ENCODE data around the gene WDR37.

The WDR37 gene

GRCh38 chr10:1120801-1121211, 64.6 kb downstream of the WDR37 start:
- no peaks in the 10 kb centered on the region for H3K27me3 ChIP-seq (ENCODE audit: control insufficient read depth in 2 of 2, insufficient read depth in 2 of 2, low read length in 2 of 2)
- H3K4me1 ChIP-seq (ENCODE audit: control insufficient read depth in 2 of 2, insufficient read depth in 2 of 2, low read length in 2 of 2) = peaks cover 0 to 19% of the 10 kb centered on the region in 2 donors
- peaks cover 41 to 78% of the 10 kb centered on the region in 2 donors for H3K36me3 ChIP-seq (ENCODE audit: control insufficient read depth in 2 of 2, insufficient read depth in 2 of 2, low read length in 2 of 2)
- no peak overlapping the region for H3K4me3 ChIP-seq (ENCODE audit: low read length in 2 of 2)
- H3K9me3 ChIP-seq (ENCODE audit: control insufficient read depth in 2 of 2, low read length in 2 of 2) = no peaks in the 10 kb centered on the region
- H3K9ac ChIP-seq (ENCODE audit: low read depth in 1 of 2, low read length in 2 of 2) = no peak overlapping the region
- H3K27ac ChIP-seq (ENCODE audit: low read depth in 2 of 2, low read length in 2 of 2) = peak overlapping the region; percentile 64 to 69

GRCh38 chr10:1121271-1121970, 65.2 kb downstream of the WDR37 start:
- peaks cover 0 to 15% of the 10 kb centered on the region in 2 donors for H3K4me1 ChIP-seq (ENCODE audit: control insufficient read depth in 2 of 2, insufficient read depth in 2 of 2, low read length in 2 of 2)
- no peaks in the 10 kb centered on the region for H3K27me3 ChIP-seq (ENCODE audit: control insufficient read depth in 2 of 2, insufficient read depth in 2 of 2, low read length in 2 of 2)
- no peaks in the 10 kb centered on the region for H3K9me3 ChIP-seq (ENCODE audit: control insufficient read depth in 2 of 2, low read length in 2 of 2)
- H3K36me3 ChIP-seq (ENCODE audit: control insufficient read depth in 2 of 2, insufficient read depth in 2 of 2, low read length in 2 of 2) = peaks cover 41 to 75% of the 10 kb centered on the region in 2 donors
- no peak overlapping the region for H3K4me3 ChIP-seq (ENCODE audit: low read length in 2 of 2)
- no peak overlapping the region for H3K9ac ChIP-seq (ENCODE audit: low read depth in 1 of 2, low read length in 2 of 2)
- peak overlapping the region; percentile 64 to 69 for H3K27ac ChIP-seq (ENCODE audit: low read depth in 2 of 2, low read length in 2 of 2)

- no peak overlapping the region for H3K9ac ChIP-seq (ENCODE audit: low read depth in 1 of 2, low read length in 2 of 2)
- no peaks in the 10 kb centered on the region for H3K9me3 ChIP-seq (ENCODE audit: control insufficient read depth in 2 of 2, low read length in 2 of 2)
- peaks cover 0 to 11% of the 10 kb centered on the region in 2 donors for H3K4me1 ChIP-seq (ENCODE audit: control insufficient read depth in 2 of 2, insufficient read depth in 2 of 2, low read length in 2 of 2)
- no peaks in the 10 kb centered on the region for H3K27me3 ChIP-seq (ENCODE audit: control insufficient read depth in 2 of 2, insufficient read depth in 2 of 2, low read length in 2 of 2)
- H3K36me3 ChIP-seq (ENCODE audit: control insufficient read depth in 2 of 2, insufficient read depth in 2 of 2, low read length in 2 of 2) = peaks cover 38 to 73% of the 10 kb centered on the region in 2 donors
- no peak overlapping the region for H3K27ac ChIP-seq (ENCODE audit: low read depth in 2 of 2, low read length in 2 of 2)
- no peak overlapping the region for H3K4me3 ChIP-seq (ENCODE audit: low read length in 2 of 2)
These were observed 66.2 kb downstream of the WDR37 start for GRCh38 chr10:1122349-1122748.

GRCh38 chr10:1123198-1123597, 67.0 kb downstream of the WDR37 start:
- Histone ChIP-seq H3K27ac (ENCODE audit: low read depth in 2 of 2, low read length in 2 of 2) (no peak overlapping the region), H3K36me3 (ENCODE audit: control insufficient read depth in 2 of 2, insufficient read depth in 2 of 2, low read length in 2 of 2) (peaks cover 43 to 70% of the 10 kb centered on the region in 2 donors), H3K4me3 (ENCODE audit: low read length in 2 of 2) (no peak overlapping the region), H3K4me1 (ENCODE audit: control insufficient read depth in 2 of 2, insufficient read depth in 2 of 2, low read length in 2 of 2) (peaks cover 0 to 11% of the 10 kb centered on the region in 2 donors), H3K27me3 (ENCODE audit: control insufficient read depth in 2 of 2, insufficient read depth in 2 of 2, low read length in 2 of 2) (no peaks in the 10 kb centered on the region), H3K9ac (ENCODE audit: low read depth in 1 of 2, low read length in 2 of 2) (no peak overlapping the region), H3K9me3 (ENCODE audit: control insufficient read depth in 2 of 2, low read length in 2 of 2) (no peaks in the 10 kb centered on the region)

- Histone ChIP-seq H3K27ac (ENCODE audit: low read depth in 2 of 2, low read length in 2 of 2) (no peak overlapping the region), H3K9ac (ENCODE audit: low read depth in 1 of 2, low read length in 2 of 2) (no peak overlapping the region), H3K36me3 (ENCODE audit: control insufficient read depth in 2 of 2, insufficient read depth in 2 of 2, low read length in 2 of 2) (peaks cover 48 to 70% of the 10 kb centered on the region in 2 donors)
These were observed 67.8 kb downstream of the WDR37 start for GRCh38 chr10:1123972-1124371.

GRCh38 chr10:1124796-1125195, 68.6 kb downstream of the WDR37 start:
- Histone ChIP-seq H3K9me3 (ENCODE audit: control insufficient read depth in 2 of 2, low read length in 2 of 2) (no peaks in the 10 kb centered on the region), H3K36me3 (ENCODE audit: control insufficient read depth in 2 of 2, insufficient read depth in 2 of 2, low read length in 2 of 2) (peaks cover 50 to 72% of the 10 kb centered on the region in 2 donors), H3K27ac (ENCODE audit: low read depth in 2 of 2, low read length in 2 of 2) (no peak overlapping the region), H3K4me3 (ENCODE audit: low read length in 2 of 2) (no peak overlapping the region), H3K9ac (ENCODE audit: low read depth in 1 of 2, low read length in 2 of 2) (no peak overlapping the region), H3K27me3 (ENCODE audit: control insufficient read depth in 2 of 2, insufficient read depth in 2 of 2, low read length in 2 of 2) (no peaks in the 10 kb centered on the region), H3K4me1 (ENCODE audit: control insufficient read depth in 2 of 2, insufficient read depth in 2 of 2, low read length in 2 of 2) (peaks cover 0 to 11% of the 10 kb centered on the region in 2 donors)

More at GRCh38 chr10:1123972-1124371, 67.8 kb downstream of the WDR37 start:
- Histone ChIP-seq H3K9me3 (ENCODE audit: control insufficient read depth in 2 of 2, low read length in 2 of 2) (no peaks in the 10 kb centered on the region), H3K27me3 (ENCODE audit: control insufficient read depth in 2 of 2, insufficient read depth in 2 of 2, low read length in 2 of 2) (no peaks in the 10 kb centered on the region), H3K4me1 (ENCODE audit: control insufficient read depth in 2 of 2, insufficient read depth in 2 of 2, low read length in 2 of 2) (peaks cover 0 to 11% of the 10 kb centered on the region in 2 donors), H3K4me3 (ENCODE audit: low read length in 2 of 2) (no peak overlapping the region)

- peaks cover 61 to 77% of the 10 kb centered on the region in 2 donors for H3K36me3 ChIP-seq (ENCODE audit: control insufficient read depth in 2 of 2, insufficient read depth in 2 of 2, low read length in 2 of 2)
- H3K9ac ChIP-seq (ENCODE audit: low read depth in 1 of 2, low read length in 2 of 2) = no peak overlapping the region
- H3K4me1 ChIP-seq (ENCODE audit: control insufficient read depth in 2 of 2, insufficient read depth in 2 of 2, low read length in 2 of 2) = no peaks in the 10 kb centered on the region
- no peaks in the 10 kb centered on the region for H3K27me3 ChIP-seq (ENCODE audit: control insufficient read depth in 2 of 2, insufficient read depth in 2 of 2, low read length in 2 of 2)
- no peaks in the 10 kb centered on the region for H3K9me3 ChIP-seq (ENCODE audit: control insufficient read depth in 2 of 2, low read length in 2 of 2)
- no peak overlapping the region for H3K27ac ChIP-seq (ENCODE audit: low read depth in 2 of 2, low read length in 2 of 2)
- H3K4me3 ChIP-seq (ENCODE audit: low read length in 2 of 2) = no peak overlapping the region
These were observed 70.3 kb downstream of the WDR37 start for GRCh38 chr10:1126461-1126860.

- Histone ChIP-seq H3K27ac (ENCODE audit: low read depth in 2 of 2, low read length in 2 of 2) (no peak overlapping the region), H3K27me3 (ENCODE audit: control insufficient read depth in 2 of 2, insufficient read depth in 2 of 2, low read length in 2 of 2) (no peaks in the 10 kb centered on the region), H3K36me3 (ENCODE audit: control insufficient read depth in 2 of 2, insufficient read depth in 2 of 2, low read length in 2 of 2) (peaks cover 51 to 69% of the 10 kb centered on the region in 2 donors), H3K9ac (ENCODE audit: low read depth in 1 of 2, low read length in 2 of 2) (no peak overlapping the region), H3K4me1 (ENCODE audit: control insufficient read depth in 2 of 2, insufficient read depth in 2 of 2, low read length in 2 of 2) (no peaks in the 10 kb centered on the region), H3K9me3 (ENCODE audit: control insufficient read depth in 2 of 2, low read length in 2 of 2) (no peaks in the 10 kb centered on the region), H3K4me3 (ENCODE audit: low read length in 2 of 2) (no peak overlapping the region)
These were observed 71.4 kb downstream of the WDR37 start for GRCh38 chr10:1127629-1128028.

GRCh38 chr10:1128115-1128514, 71.9 kb downstream of the WDR37 start:
- no peaks in the 10 kb centered on the region for H3K9me3 ChIP-seq (ENCODE audit: control insufficient read depth in 2 of 2, low read length in 2 of 2)
- no peaks in the 10 kb centered on the region for H3K27me3 ChIP-seq (ENCODE audit: control insufficient read depth in 2 of 2, insufficient read depth in 2 of 2, low read length in 2 of 2)
- no peaks in the 10 kb centered on the region for H3K4me1 ChIP-seq (ENCODE audit: control insufficient read depth in 2 of 2, insufficient read depth in 2 of 2, low read length in 2 of 2)
- H3K36me3 ChIP-seq (ENCODE audit: control insufficient read depth in 2 of 2, insufficient read depth in 2 of 2, low read length in 2 of 2) = peaks cover 51 to 66% of the 10 kb centered on the region in 2 donors
- no peak overlapping the region for H3K9ac ChIP-seq (ENCODE audit: low read depth in 1 of 2, low read length in 2 of 2)
- H3K4me3 ChIP-seq (ENCODE audit: low read length in 2 of 2) = no peak overlapping the region
- no peak overlapping the region for H3K27ac ChIP-seq (ENCODE audit: low read depth in 2 of 2, low read length in 2 of 2)

GRCh38 chr10:1128649-1129048, 72.5 kb downstream of the WDR37 start:
- Histone ChIP-seq H3K4me1 (ENCODE audit: control insufficient read depth in 2 of 2, insufficient read depth in 2 of 2, low read length in 2 of 2) (no peaks in the 10 kb centered on the region), H3K9me3 (ENCODE audit: control insufficient read depth in 2 of 2, low read length in 2 of 2) (no peaks in the 10 kb centered on the region), H3K27me3 (ENCODE audit: control insufficient read depth in 2 of 2, insufficient read depth in 2 of 2, low read length in 2 of 2) (no peaks in the 10 kb centered on the region), H3K27ac (ENCODE audit: low read depth in 2 of 2, low read length in 2 of 2) (no peak overlapping the region), H3K4me3 (ENCODE audit: low read length in 2 of 2) (no peak overlapping the region), H3K36me3 (ENCODE audit: control insufficient read depth in 2 of 2, insufficient read depth in 2 of 2, low read length in 2 of 2) (peaks cover 51 to 65% of the 10 kb centered on the region in 2 donors), H3K9ac (ENCODE audit: low read depth in 1 of 2, low read length in 2 of 2) (no peak overlapping the region)

Measured in mucosa of rectum (tissue), 2 donors.